GM19397 (cell line): ENCODE data around the gene ATP2A3.

Experiments
- ATAC-seq: cut with Tn5 transposase; IDR thresholded peaks from one replicate; pipeline ENCODE4 v1.9.1; 2021; ENCODE audit warnings: mild to moderate bottlenecking, moderate library complexity; ENCODE audit not compliant: unreplicated experiment

The ATP2A3 gene

GRCh38 chr17:3893720-3894116 is 70.5 kb downstream of the ATP2A3 start:
- ATAC-seq: no peak

- peak; percentile 94 for ATAC-seq
Observed at GRCh38 chr17:3893003-3893719, 71.1 kb downstream of the ATP2A3 start, which contains the start of gene CAMKK1. Gene CAMKK1 (minus strand): TSS chr17:3893053. CDS start chr17:3885687, 7,366 bp downstream.

GRCh38 chr17:3892095-3892998 is 71.9 kb downstream of the ATP2A3 start:
- peak; percentile 7 for ATAC-seq

- no peak for ATAC-seq
Observed at GRCh38 chr17:3891626-3892094, 72.6 kb downstream of the ATP2A3 start.

GRCh38 chr17:3890878-3891219 is 73.4 kb downstream of the ATP2A3 start:
- no peak for ATAC-seq

GRCh38 chr17:3890082-3890877 is 74.0 kb downstream of the ATP2A3 start:
- no peak for ATAC-seq

GRCh38 chr17:3889325-3890012 is 74.8 kb downstream of the ATP2A3 start:
- ATAC-seq: no peak

GRCh38 chr17:3888343-3889171 is 75.7 kb downstream of the ATP2A3 start:
- ATAC-seq: no peak

GRCh38 chr17:3887804-3888203 is 76.4 kb downstream of the ATP2A3 start:
- no peak for ATAC-seq

- no peak for ATAC-seq
Observed at GRCh38 chr17:3887394-3887793, 76.8 kb downstream of the ATP2A3 start.

- ATAC-seq: no peak
Observed at GRCh38 chr17:3886776-3887175, 77.5 kb downstream of the ATP2A3 start.

- ATAC-seq: no peak
Observed at GRCh38 chr17:3885970-3886369, 78.3 kb downstream of the ATP2A3 start.

- no peak for ATAC-seq
Observed at GRCh38 chr17:3885271-3885670, 79.0 kb downstream of the ATP2A3 start.

- no peak for ATAC-seq
Observed at GRCh38 chr17:3884188-3884587, 80.0 kb downstream of the ATP2A3 start.

GRCh38 chr17:3882276-3882675 is 82.0 kb downstream of the ATP2A3 start:
- no peak for ATAC-seq

- ATAC-seq: no peak
Observed at GRCh38 chr17:3880983-3881382, 83.3 kb downstream of the ATP2A3 start.

GRCh38 chr17:3879591-3880417 is 84.4 kb downstream of the ATP2A3 start:
- no peak for ATAC-seq

GRCh38 chr17:3879186-3879585 is 85.1 kb downstream of the ATP2A3 start:
- no peak for ATAC-seq

GRCh38 chr17:3877220-3877619 is 87.0 kb downstream of the ATP2A3 start:
- ATAC-seq: no peak
